Smooth muscle cell of the brain vasculature (primary cell): ENCODE data around the gene SLC11A1.

Source experiments
- DNase-seq: peaks from one replicate; pipeline ENCODE4 v3.0.0-alpha.2; 2012; ENCODE audit warnings: low read depth, low spot score

Gene SLC11A1

GRCh38 chr2:218405086-218405745, 23.1 kb downstream of the SLC11A1 start:
- DNase-seq: no peak

GRCh38 chr2:218405746-218406208, 23.7 kb downstream of the SLC11A1 start:
- no peak for DNase-seq

GRCh38 chr2:218406209-218406948, 24.3 kb downstream of the SLC11A1 start:
- DNase-seq: peak; percentile 79

GRCh38 chr2:218406949-218407618, 25.0 kb downstream of the SLC11A1 start:
- peak; percentile 46 for DNase-seq

GRCh38 chr2:218407717-218408116, 25.6 kb downstream of the SLC11A1 start:
- no peak for DNase-seq

GRCh38 chr2:218418321-218418716, 36.2 kb downstream of the SLC11A1 start:
- no peak for DNase-seq

- no peak for DNase-seq
These were observed 36.8 kb downstream of the SLC11A1 start, which contains the start of gene VIL1 for GRCh38 chr2:218418717-218419458. VIL1 (plus strand) TSS chr2:218419123; CDS start chr2:218423779, 4,656 bp downstream.

GRCh38 chr2:218419630-218420216, 37.6 kb downstream of the SLC11A1 start:
- DNase-seq: no peak

GRCh38 chr2:218421027-218421426, 39.0 kb downstream of the SLC11A1 start:
- DNase-seq: no peak

GRCh38 chr2:218422403-218423086, 40.5 kb downstream of the SLC11A1 start:
- DNase-seq: no peak

GRCh38 chr2:218423584-218423983, 41.5 kb downstream of the SLC11A1 start:
- no peak for DNase-seq

- no peak for DNase-seq
These were observed 43.5 kb downstream of the SLC11A1 start for GRCh38 chr2:218425531-218425930.

- DNase-seq: no peak
These were observed 45.7 kb downstream of the SLC11A1 start for GRCh38 chr2:218427741-218428140.

GRCh38 chr2:218428846-218429558, 46.9 kb downstream of the SLC11A1 start:
- no peak for DNase-seq

- no peak for DNase-seq
These were observed 48.0 kb downstream of the SLC11A1 start for GRCh38 chr2:218429911-218430692.

GRCh38 chr2:218430721-218431120, 48.6 kb downstream of the SLC11A1 start:
- DNase-seq: no peak

GRCh38 chr2:218431878-218432277, 49.8 kb downstream of the SLC11A1 start:
- DNase-seq: no peak

GRCh38 chr2:218432676-218433365, 50.7 kb downstream of the SLC11A1 start:
- DNase-seq: no peak

- no peak for DNase-seq
These were observed 52.4 kb downstream of the SLC11A1 start for GRCh38 chr2:218434456-218434855.
